Right renal pelvis (tissue), 4 donors: Measurements from ENCODE around the gene FLOT1. TPM values are rescaled to one million over a fixed set of nuclear protein-coding genes. Genes with fewer than 3 reads are reported as not detected.

Experiments used
- DNase-seq, 4 donors: peaks; one replicate each; pipeline ENCODE4 v3.0.0-alpha.2; 2013; ENCODE audit warnings: low read depth in 4 of 4, low spot score in 3 of 4, missing footprints in 1 of 4
- polyA plus RNA-seq, 4 donors: library from polyadenylated mRNA; unstranded; fragments of 120-200 nt; gene quantifications; one replicate each; pipeline ENCODE4 v1.2.1, GENCODE V29; 2013; ENCODE audit not compliant: insufficient read length in 4 of 4

FLOT1 gene
- polyA plus RNA-seq, 4 donors: 135 to 145 (median 143) TPM

GRCh38 chr6:30684386-30685156 is 57.9 kb downstream of the FLOT1 start:
- no peak for DNase-seq

DNA sequence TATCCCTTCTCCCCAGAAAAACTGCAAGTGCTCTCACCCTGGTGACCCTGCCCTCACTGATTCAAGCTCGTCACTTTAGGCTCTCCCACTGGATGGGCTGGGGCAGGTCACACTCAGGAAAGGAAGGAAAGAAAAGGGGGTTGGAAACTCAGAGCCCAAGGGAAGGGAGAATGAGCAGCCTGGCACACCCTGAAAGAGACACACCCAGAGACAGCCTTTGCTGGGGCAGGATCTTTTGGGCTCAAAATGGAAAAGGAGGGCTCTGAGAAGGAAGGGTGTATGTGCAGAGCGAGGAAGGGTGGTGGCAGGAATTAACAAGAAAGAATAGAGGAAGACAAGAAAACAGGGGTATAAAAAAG is 58.5 kb downstream of the FLOT1 start:
- no peak for DNase-seq

GRCh38 chr6:30683183-30683979 is 59.1 kb downstream of the FLOT1 start:
- DNase-seq: no peak

DNA sequence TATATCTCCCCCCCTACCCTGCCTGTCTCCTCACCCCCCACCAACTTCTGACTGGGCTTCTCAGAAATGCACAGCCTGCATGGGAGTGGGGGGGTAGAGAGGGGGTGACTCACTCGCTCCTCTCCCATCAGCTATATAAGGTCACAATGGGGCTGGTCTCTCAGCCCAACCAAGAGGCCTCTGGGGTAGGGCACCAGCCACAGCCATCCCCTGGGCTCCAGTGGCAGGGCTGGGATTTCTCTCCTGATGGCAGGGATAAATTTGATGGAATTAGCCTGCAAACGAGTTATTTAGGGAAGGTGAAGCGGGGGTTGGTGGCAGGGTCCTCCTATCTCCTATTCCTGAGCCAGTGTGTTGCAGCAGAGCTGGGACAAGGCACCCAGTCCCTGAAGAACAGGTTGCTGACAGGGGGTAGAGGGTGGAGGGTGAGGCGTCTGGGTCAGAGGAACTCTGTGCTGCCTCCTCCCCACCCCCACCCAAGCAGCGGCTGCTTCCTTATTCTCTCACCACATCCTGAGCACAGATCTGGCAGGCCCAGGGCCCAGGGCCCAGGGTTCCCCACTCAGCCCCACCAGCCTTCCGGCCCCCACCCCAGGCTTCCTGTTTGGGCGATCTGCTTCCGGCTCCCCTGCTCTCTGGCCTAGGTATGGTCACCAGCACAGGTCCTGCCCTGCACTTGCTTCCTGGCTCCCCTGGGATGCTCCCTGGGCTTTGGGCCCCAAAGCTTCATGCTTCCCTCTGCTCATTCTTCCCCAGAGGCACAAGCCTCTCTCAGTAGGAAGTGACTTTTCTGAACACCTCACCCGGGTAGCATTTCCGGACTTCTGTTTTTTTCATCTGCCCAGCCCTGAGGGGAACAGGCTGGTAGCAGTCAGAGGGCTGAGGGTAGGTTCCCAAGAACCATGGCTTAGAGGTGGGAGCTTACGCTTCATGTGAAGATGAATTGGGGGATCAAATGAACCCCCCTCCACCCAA is 60.1 kb downstream of the FLOT1 start:
- no peak for DNase-seq

DNA sequence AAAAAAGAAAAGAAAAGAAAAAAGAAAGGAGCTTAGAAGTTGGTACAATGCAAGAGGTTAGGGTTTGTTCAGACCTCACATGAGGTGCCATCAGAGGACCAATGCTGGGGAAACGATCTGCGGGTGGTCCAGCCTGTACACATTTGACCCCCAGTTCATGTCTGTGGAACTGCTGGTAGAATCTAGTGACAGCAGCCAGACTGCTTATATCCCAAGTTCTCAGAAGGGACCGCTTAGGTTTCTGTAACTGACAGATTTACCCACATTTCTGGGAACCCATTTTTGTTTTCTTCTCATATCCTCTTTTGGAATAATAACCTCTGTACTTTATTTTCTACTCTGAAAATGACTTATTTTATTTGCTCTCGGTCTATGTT is 60.7 kb downstream of the FLOT1 start:
- no peak for DNase-seq

GRCh38 chr6:30679765-30680535 is 62.5 kb downstream of the FLOT1 start:
- no peak for DNase-seq

GRCh38 chr6:30678964-30679726 is 63.3 kb downstream of the FLOT1 start:
- DNase-seq: peak in 1 of 4 donors; percentile 60

Other genes starting within 250 kb of the FLOT1 start
- gene GNL1, start 186.2 kb downstream of the FLOT1 start, polyA plus RNA-seq: 100 to 1,000 TPM in 1 of 4 donors, 10 to 100 TPM in 3; 79.2 to 108 (median 85.3) TPM
- 10 to 100 TPM; 29.4 to 31.1 (median 29.9) TPM for gene PRR3, start 185.4 kb downstream of the FLOT1 start, polyA plus RNA-seq
- 10 to 100 TPM; 63.3 to 65.8 (median 64.9) TPM for gene ABCF1, start 171.2 kb downstream of the FLOT1 start, polyA plus RNA-seq
- gene PPP1R10, start 125.4 kb downstream of the FLOT1 start, polyA plus RNA-seq: 10 to 100 TPM; 50.5 to 67.6 (median 58.4) TPM
- gene MRPS18B, start 124.8 kb downstream of the FLOT1 start, polyA plus RNA-seq: 10 to 100 TPM; 60.6 to 69.1 (median 62.1) TPM
- 10 to 100 TPM; 34.9 to 42.2 (median 37.1) TPM for gene ATAT1, start 115.8 kb downstream of the FLOT1 start, polyA plus RNA-seq
- 10 to 100 TPM; 18.0 to 27.5 (median 23.4) TPM for gene C6orf136, start 95.6 kb downstream of the FLOT1 start, polyA plus RNA-seq
- gene DHX16, start 69.7 kb downstream of the FLOT1 start, polyA plus RNA-seq: 10 to 100 TPM; 35.9 to 44.1 (median 40.8) TPM
- gene PPP1R18, start 56.0 kb downstream of the FLOT1 start, polyA plus RNA-seq: 10 to 100 TPM; 39.5 to 41.7 (median 41.3) TPM
- gene NRM, start 51.7 kb downstream of the FLOT1 start, polyA plus RNA-seq: 10 to 100 TPM; 37.6 to 39.7 (median 38.2) TPM
- gene MDC1, start 25.4 kb downstream of the FLOT1 start, polyA plus RNA-seq: 10 to 100 TPM; 39.8 to 46.4 (median 41.5) TPM
- gene TUBB, start 22.3 kb downstream of the FLOT1 start, polyA plus RNA-seq: 1,000 to 10,000 TPM; 1,131 to 1,274 (median 1,215) TPM
- 10 to 100 TPM; 19.5 to 27.0 (median 25.1) TPM for gene IER3, start 1.9 kb upstream of the FLOT1 start, polyA plus RNA-seq
- 100 to 1,000 TPM; 164 to 211 (median 178) TPM for gene DDR1, start 141.8 kb upstream of the FLOT1 start, polyA plus RNA-seq
- 10 to 100 TPM; 41.7 to 47.1 (median 44.8) TPM for gene GTF2H4, start 165.5 kb upstream of the FLOT1 start, polyA plus RNA-seq
- gene VARS2, start 171.6 kb upstream of the FLOT1 start, polyA plus RNA-seq: 10 to 100 TPM; 30.5 to 47.1 (median 35.5) TPM
- gene SFTA2, start 189.5 kb upstream of the FLOT1 start, polyA plus RNA-seq: 1 to 10 TPM; 1.0 to 1.8 (median 1.5) TPM
- under 1 TPM in 2 of 4 donors, not detected in 2; 0.05 to 0.06 TPM for gene MUCL3, start 198.3 kb upstream of the FLOT1 start, polyA plus RNA-seq
- gene MUC21, start 241.0 kb upstream of the FLOT1 start, polyA plus RNA-seq: under 1 TPM in 1 of 4 donors, not detected in 3; 0.01 TPM